NCI-H69 (cell line): ENCODE results near the gene DPM1.
"Not testable (repeated sequence)": the region's sequence is repeated elsewhere in the genome, so short reads cannot be mapped to it uniquely, and the experiment has no call there.

Source experiments
- DNase-seq: peaks from one replicate; lab custom pipeline; 2025; lab: John Stamatoyannopoulos, UW

The DPM1 gene

GRCh38 chr20:50980071-50980681 lies 21.8 kb upstream of the DPM1 start:
- DNase-seq: no peak

GRCh38 chr20:50978533-50978932 lies 20.2 kb upstream of the DPM1 start:
- not testable (repeated sequence) for DNase-seq

GRCh38 chr20:50977066-50978021 lies 19.0 kb upstream of the DPM1 start:
- DNase-seq: no peak

GRCh38 chr20:50975701-50976330 lies 17.5 kb upstream of the DPM1 start:
- DNase-seq: no peak

GRCh38 chr20:50969912-50970311 lies 11.6 kb upstream of the DPM1 start:
- DNase-seq: no peak

GRCh38 chr20:50969435-50969834 lies 11.1 kb upstream of the DPM1 start:
- no peak for DNase-seq

GRCh38 chr20:50968289-50968688 lies 10.0 kb upstream of the DPM1 start:
- no peak for DNase-seq

- DNase-seq: no peak
Measured at GRCh38 chr20:50967586-50967985, 9.3 kb upstream of the DPM1 start.

GRCh38 chr20:50959543-50960126 lies 1.3 kb upstream of the DPM1 start:
- no peak for DNase-seq

GRCh38 chr20:50958615-50959542 lies 547 bp upstream of the DPM1 start, which contains the start of gene MOCS3:
TSS of gene MOCS3 (plus strand) at chr20:50958818. CDS start at chr20:50958843, 25 bp downstream.
- peak; percentile 89 for DNase-seq

- DNase-seq: no peak
Measured at GRCh38 chr20:50957276-50957675, 1.1 kb downstream of the DPM1 start.

- no peak for DNase-seq
Measured at GRCh38 chr20:50953821-50954220, 4.5 kb downstream of the DPM1 start.

GRCh38 chr20:50953196-50953595 lies 5.1 kb downstream of the DPM1 start:
- no peak for DNase-seq

GRCh38 chr20:50948132-50948785 lies 10.1 kb downstream of the DPM1 start:
- DNase-seq: no peak

GRCh38 chr20:50943069-50943468 lies 15.3 kb downstream of the DPM1 start:
- no peak for DNase-seq

- no peak for DNase-seq
Measured at GRCh38 chr20:50933589-50933988, 24.7 kb downstream of the DPM1 start.

GRCh38 chr20:50932691-50933280 lies 25.5 kb downstream of the DPM1 start:
- no peak for DNase-seq

GRCh38 chr20:50932016-50932485 lies 26.3 kb downstream of the DPM1 start:
- DNase-seq: no peak

GRCh38 chr20:50931306-50932015 lies 26.9 kb downstream of the DPM1 start, which contains the start of gene ADNP:
TSS of gene ADNP (minus strand) at chr20:50931437. CDS start at chr20:50903996, 27,441 bp downstream.
- peak; percentile 93 for DNase-seq

GRCh38 chr20:50930976-50931305 lies 27.4 kb downstream of the DPM1 start:
- no peak for DNase-seq
